GM12878 (cell line): ENCODE results near the gene CMTM1. TPM values are rescaled to one million over a fixed set of nuclear protein-coding genes. Genes with fewer than 3 reads are reported as not detected.

Experiments
- CBX3 ChIP-seq: fragments of 200-600 bp; sonication (generic); IDR thresholded peaks from 2 replicates; pipeline ENCODE4 v1.6.1; 2016; ENCODE audit warnings: low read depth, borderline replicate concordance
- CBX5 ChIP-seq: sonication (generic); IDR thresholded peaks from 2 replicates; pipeline ENCODE4 v1.6.1; 2016; ENCODE audit warnings: low read depth, moderate library complexity, mild to moderate bottlenecking, inconsistent platforms
- CHD1 ChIP-seq: IDR thresholded peaks from 2 replicates; pipeline ENCODE4 v1.6.1; 2012; ENCODE audit warnings: low read depth, low read length, improper control_type of control experiment
- EED ChIP-seq: sonication (generic); IDR thresholded peaks from 2 replicates; pipeline ENCODE4 v1.6.1; 2016; ENCODE audit warnings: antibody characterized with exemption, low read depth
- EP300 ChIP-seq, 2 experiments: fragments of 150-350 bp in 1 of 2; IDR thresholded peaks; 2 replicates each; pipeline ENCODE4 v1.6.1; 2011 to 2012; ENCODE audit warnings: low read depth in 2 of 2, low read length in 2 of 2, borderline replicate concordance in 1 of 2, improper control_type of control experiment in 1 of 2, inconsistent platforms in 1 of 2; ENCODE audit not compliant: control insufficient read depth in 1 of 2
- EZH2 ChIP-seq: IDR thresholded peaks from 2 replicates; pipeline ENCODE4 v1.6.1; 2012; ENCODE audit warnings: low read depth, mild to moderate bottlenecking, control low read depth, inconsistent platforms, low read length, borderline replicate concordance; ENCODE audit not compliant: control insufficient read depth
- GABPA ChIP-seq: IDR thresholded peaks from 2 replicates; pipeline ENCODE4 v1.6.1; 2014; ENCODE audit warnings: antibody characterized with exemption, low read depth, mild to moderate bottlenecking, inconsistent platforms
- KLF5 ChIP-seq: fragments of 450-650 bp; IDR thresholded peaks from 2 replicates; pipeline ENCODE4 v1.6.1; 2014; ENCODE audit warnings: mild to moderate bottlenecking; ENCODE audit not compliant: partially characterized antibody
- MAX ChIP-seq: IDR thresholded peaks from 2 replicates; pipeline ENCODE4 v1.6.1; 2012; ENCODE audit warnings: low read depth, low read length, improper control_type of control experiment
- MTA2 ChIP-seq: fragments of 450-650 bp; IDR thresholded peaks from 2 replicates; pipeline ENCODE4 v1.6.1; 2016; ENCODE audit warnings: low read depth, mild to moderate bottlenecking, moderate library complexity
- NKRF ChIP-seq: fragments of 450-650 bp; conservative IDR thresholded peaks from 2 replicates; pipeline ENCODE4 v1.6.1; 2017; ENCODE audit warnings: mild to moderate bottlenecking, moderate library complexity
- NR2F1 ChIP-seq: fragments of 450-650 bp; conservative IDR thresholded peaks from 2 replicates; pipeline ENCODE4 v1.6.1; 2017; ENCODE audit warnings: mild to moderate bottlenecking
- PBX3 ChIP-seq: IDR thresholded peaks from 2 replicates; pipeline ENCODE4 v1.6.1; 2011; ENCODE audit warnings: mild to moderate bottlenecking, low read depth, low read length, moderate library complexity; ENCODE audit not compliant: insufficient replicate concordance
- POU2F2 ChIP-seq: IDR thresholded peaks from 3 replicates; pipeline ENCODE4 v1.6.1; 2011; ENCODE audit warnings: low read depth, mild to moderate bottlenecking, low read length, borderline replicate concordance
- RCOR1 ChIP-seq: conservative IDR thresholded peaks from 2 replicates; pipeline ENCODE4 v1.6.1; 2012; ENCODE audit warnings: low read depth, low read length, improper control_type of control experiment
- SP1 ChIP-seq: IDR thresholded peaks from one replicate; pipeline ENCODE4 v1.6.1; 2011; ENCODE audit warnings: low read depth, low read length
- SPI1 ChIP-seq: IDR thresholded peaks from 2 replicates; pipeline ENCODE4 v1.6.1; 2011; ENCODE audit warnings: low read depth, mild to moderate bottlenecking, low read length, moderate library complexity, borderline replicate concordance; ENCODE audit not compliant: insufficient read depth
- TCF7 ChIP-seq: IDR thresholded peaks from 2 replicates; pipeline ENCODE4 v1.6.1; 2014; ENCODE audit warnings: antibody characterized with exemption, borderline replicate concordance
- polyA plus RNA-seq, 11 experiments: library from polyadenylated mRNA; depleted of rRNA in 4 of 11; unstranded in 6 of 11; stranded (reverse) in 5 of 11; fragments of >200 nt; fragmentation: Nextera tagmentation in 4 of 11; fragmentation: Illumina TruSeq in 1 of 11; extraction: Ambion mirVana in 4 of 11; extraction: Trizol in 1 of 11; gene quantifications; 1 replicate in 1 of 11; 2 replicates in 10 of 11; pipeline versions ENCODE4 v1.2.1 to v1.2.3, GENCODE V29; 2011 to 2016; ENCODE audit warnings: inconsistent platforms in 2 of 11, missing spikeins in 2 of 11, low read depth in 1 of 11
- total RNA-seq, 4 experiments: library from RNA; depleted of rRNA in 3 of 4; stranded (reverse); fragments of >200 nt in 3 of 4; fragmentation: Illumina TruSeq in 1 of 4; extraction: Trizol in 1 of 4; gene quantifications; 2 replicates each; pipeline versions ENCODE4 v1.2.1 to v1.2.3, GENCODE V29; 2013 to 2021
- TF ChIP-seq, protein P1 (sequence below): fragments of 150-350 bp; IDR thresholded peaks from 2 replicates; pipeline ENCODE4 v1.6.1; 2014; ENCODE audit warnings: mild to moderate bottlenecking, low read depth, low read length
- TF ChIP-seq, protein P2 (sequence below): fragments of 450-650 bp; IDR thresholded peaks from 2 replicates; pipeline ENCODE4 v1.6.1; 2017; ENCODE audit warnings: mild to moderate bottlenecking, moderate library complexity

Gene CMTM1
- total and polyA plus RNA-seq, 10 of the 15 experiments (the other 5 are each of a cell fraction or from before 2014, with no cell fraction given): 0.09 to 3.0 (median 1.4) TPM; not detected in 2

GRCh38 chr16:66521951-66522771 lies 44.1 kb upstream of the CMTM1 start (continued):
- no peak for TF ChIP-seq EZH2
- TF ChIP-seq MAX: no peak
- TF ChIP-seq RCOR1: no peak
- TF ChIP-seq, protein P1, sequence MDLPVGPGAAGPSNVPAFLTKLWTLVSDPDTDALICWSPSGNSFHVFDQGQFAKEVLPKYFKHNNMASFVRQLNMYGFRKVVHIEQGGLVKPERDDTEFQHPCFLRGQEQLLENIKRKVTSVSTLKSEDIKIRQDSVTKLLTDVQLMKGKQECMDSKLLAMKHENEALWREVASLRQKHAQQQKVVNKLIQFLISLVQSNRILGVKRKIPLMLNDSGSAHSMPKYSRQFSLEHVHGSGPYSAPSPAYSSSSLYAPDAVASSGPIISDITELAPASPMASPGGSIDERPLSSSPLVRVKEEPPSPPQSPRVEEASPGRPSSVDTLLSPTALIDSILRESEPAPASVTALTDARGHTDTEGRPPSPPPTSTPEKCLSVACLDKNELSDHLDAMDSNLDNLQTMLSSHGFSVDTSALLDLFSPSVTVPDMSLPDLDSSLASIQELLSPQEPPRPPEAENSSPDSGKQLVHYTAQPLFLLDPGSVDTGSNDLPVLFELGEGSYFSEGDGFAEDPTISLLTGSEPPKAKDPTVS: no peak
- TF ChIP-seq NR2F1: peak; percentile 79
- TF ChIP-seq NKRF: 0 out of 2 replicates have a peak, but pooled peaks have one; percentile 36
- TF ChIP-seq MTA2: peak; percentile 83
- TF ChIP-seq EED: peak; percentile 99
- peak; percentile 56; the same call in 1 of the 3 replicates for TF ChIP-seq POU2F2
- TF ChIP-seq CBX5: 0 out of 2 replicates have a peak, but pooled peaks have one; percentile 48
- 0 out of 2 replicates have a peak, but pooled peaks have one; percentile 22 for TF ChIP-seq GABPA
- TF ChIP-seq CHD1: no peak
- TF ChIP-seq, protein P2, sequence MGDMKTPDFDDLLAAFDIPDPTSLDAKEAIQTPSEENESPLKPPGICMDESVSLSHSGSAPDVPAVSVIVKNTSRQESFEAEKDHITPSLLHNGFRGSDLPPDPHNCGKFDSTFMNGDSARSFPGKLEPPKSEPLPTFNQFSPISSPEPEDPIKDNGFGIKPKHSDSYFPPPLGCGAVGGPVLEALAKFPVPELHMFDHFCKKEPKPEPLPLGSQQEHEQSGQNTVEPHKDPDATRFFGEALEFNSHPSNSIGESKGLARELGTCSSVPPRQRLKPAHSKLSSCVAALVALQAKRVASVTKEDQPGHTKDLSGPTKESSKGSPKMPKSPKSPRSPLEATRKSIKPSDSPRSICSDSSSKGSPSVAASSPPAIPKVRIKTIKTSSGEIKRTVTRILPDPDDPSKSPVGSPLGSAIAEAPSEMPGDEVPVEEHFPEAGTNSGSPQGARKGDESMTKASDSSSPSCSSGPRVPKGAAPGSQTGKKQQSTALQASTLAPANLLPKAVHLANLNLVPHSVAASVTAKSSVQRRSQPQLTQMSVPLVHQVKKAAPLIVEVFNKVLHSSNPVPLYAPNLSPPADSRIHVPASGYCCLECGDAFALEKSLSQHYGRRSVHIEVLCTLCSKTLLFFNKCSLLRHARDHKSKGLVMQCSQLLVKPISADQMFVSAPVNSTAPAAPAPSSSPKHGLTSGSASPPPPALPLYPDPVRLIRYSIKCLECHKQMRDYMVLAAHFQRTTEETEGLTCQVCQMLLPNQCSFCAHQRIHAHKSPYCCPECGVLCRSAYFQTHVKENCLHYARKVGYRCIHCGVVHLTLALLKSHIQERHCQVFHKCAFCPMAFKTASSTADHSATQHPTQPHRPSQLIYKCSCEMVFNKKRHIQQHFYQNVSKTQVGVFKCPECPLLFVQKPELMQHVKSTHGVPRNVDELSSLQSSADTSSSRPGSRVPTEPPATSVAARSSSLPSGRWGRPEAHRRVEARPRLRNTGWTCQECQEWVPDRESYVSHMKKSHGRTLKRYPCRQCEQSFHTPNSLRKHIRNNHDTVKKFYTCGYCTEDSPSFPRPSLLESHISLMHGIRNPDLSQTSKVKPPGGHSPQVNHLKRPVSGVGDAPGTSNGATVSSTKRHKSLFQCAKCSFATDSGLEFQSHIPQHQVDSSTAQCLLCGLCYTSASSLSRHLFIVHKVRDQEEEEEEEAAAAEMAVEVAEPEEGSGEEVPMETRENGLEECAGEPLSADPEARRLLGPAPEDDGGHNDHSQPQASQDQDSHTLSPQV: no peak
- TF ChIP-seq KLF5: no peak
- peak; percentile 66 to 89 for TF ChIP-seq EP300 (IDR thresholded peaks at IDR 0.05; ENCODE audit: borderline replicate concordance in 1 of 2, control insufficient read depth in 1 of 2, low read depth in 2 of 2, low read length in 2 of 2)
- peak; percentile 70 for TF ChIP-seq SP1
- no peak for TF ChIP-seq PBX3
- TF ChIP-seq CBX3: no peak
- TF ChIP-seq SPI1: peak; percentile 44; the same call in 1 of the 2 replicates
- TF ChIP-seq TCF7: 0 out of 2 replicates have a peak, but pooled peaks have one; percentile 53
